Hepatocyte (in vitro differentiated cells): ENCODE data around the gene DDX5. TPM values are rescaled to one million over a fixed set of nuclear protein-coding genes. Genes with fewer than 3 reads are reported as not detected.

Experiments used
- DNase-seq: peaks from one replicate; pipeline ENCODE4 v3.0.0-alpha.2; 2016; ENCODE audit warnings: low spot score
- H2AFZ ChIP-seq: fragments of 200-600 bp; sonication (generic); 2 replicates; pipeline ENCODE4 v1.6.0; 2016; ENCODE audit warnings: antibody characterized with exemption, mild to moderate bottlenecking
- H3K27ac ChIP-seq: fragments of 200-600 bp; sonication (generic); 2 replicates; pipeline ENCODE4 v1.5.1; 2016; ENCODE audit warnings: mild to moderate bottlenecking
- H3K27me3 ChIP-seq: fragments of 200-600 bp; sonication (generic); 2 replicates; pipeline ENCODE4 v1.6.1; 2016
- H3K36me3 ChIP-seq: fragments of 200-600 bp; sonication (generic); replicated peaks from 2 replicates; pipeline ENCODE4 v1.5.1; 2016; ENCODE audit warnings: low read depth; ENCODE audit not compliant: insufficient read depth
- H3K4me1 ChIP-seq: fragments of 200-600 bp; sonication (generic); 2 replicates; pipeline ENCODE4 v1.5.1; 2016; ENCODE audit warnings: mild to moderate bottlenecking, moderate library complexity; ENCODE audit not compliant: insufficient read depth
- H3K4me2 ChIP-seq: fragments of 200-600 bp; sonication (generic); 2 replicates; pipeline ENCODE4 v1.6.0; 2016
- H3K4me3 ChIP-seq: fragments of 200-600 bp; sonication (generic); 2 replicates; pipeline ENCODE4 v1.5.1; 2016; ENCODE audit warnings: mild to moderate bottlenecking
- H3K79me2 ChIP-seq: fragments of 200-600 bp; sonication (generic); 2 replicates; pipeline ENCODE4 v1.6.0; 2017; ENCODE audit warnings: mild to moderate bottlenecking
- H3K9me2 ChIP-seq: fragments of 200-600 bp; sonication (generic); replicated peaks from 2 replicates; pipeline ENCODE4 v1.6.0; 2017; ENCODE audit warnings: mild to moderate bottlenecking; ENCODE audit not compliant: insufficient read depth
- H3K9me3 ChIP-seq: fragments of 200-600 bp; sonication (generic); 2 replicates; pipeline ENCODE4 v1.5.1; 2016; ENCODE audit warnings: low read depth, mild to moderate bottlenecking
- H4K20me1 ChIP-seq: fragments of 200-600 bp; sonication (generic); 2 replicates; pipeline ENCODE4 v1.6.0; 2016; ENCODE audit warnings: mild to moderate bottlenecking; ENCODE audit not compliant: insufficient read depth, poor library complexity, severe bottlenecking
- CTCF ChIP-seq: fragments of 200-600 bp; sonication (generic); IDR thresholded peaks from 2 replicates; pipeline ENCODE4 v1.5.1; 2016; ENCODE audit warnings: antibody characterized with exemption, mild to moderate bottlenecking; ENCODE audit not compliant: poor library complexity
- EZH2 ChIP-seq: fragments of 200-600 bp; sonication (generic); IDR thresholded peaks from 2 replicates; pipeline ENCODE4 v1.6.1; 2016; ENCODE audit warnings: antibody characterized with exemption, mild to moderate bottlenecking, borderline replicate concordance
- EZH2phosphoT487 ChIP-seq: fragments of 200-600 bp; sonication (generic); IDR thresholded peaks from one replicate; pipeline ENCODE4 v1.6.1; 2018; ENCODE audit warnings: antibody characterized with exemption, mild to moderate bottlenecking, low read depth, moderate library complexity; ENCODE audit not compliant: unreplicated experiment, severe bottlenecking
- WGBS: methylation state at CpG from one replicate; pipeline ENCODE4 v1.1.6; 2016; ENCODE audit warnings: low lambda C conversion rate; ENCODE audit errors: missing lambda C conversion rate; 5-methylcytosine and 5-hydroxymethylcytosine counted together
- polyA plus RNA-seq: library from polyadenylated mRNA; unstranded; fragments of >200 nt; fragmentation: Nextera tagmentation; extraction: Ambion mirVana; gene quantifications from 2 replicates; pipeline ENCODE4 v1.2.1, GENCODE V29; 2016
- total RNA-seq: library from RNA; depleted of rRNA; stranded (reverse); fragments of >200 nt; gene quantifications from 2 replicates; pipeline ENCODE4 v1.2.3, GENCODE V29; 2014

DDX5 gene
- total and polyA plus RNA-seq, 2 experiments from 2014 or later: 513 to 786 TPM

- Histone ChIP-seq H4K20me1 (peaks cover 76% of the 10 kb centered on the region), H3K4me1 (peaks cover 13% of the 10 kb centered on the region), H3K27ac (peak overlapping the region; percentile 100), H3K9me2 (no peaks in the 10 kb centered on the region), H3K36me3 (peaks cover 8% of the 10 kb centered on the region), H3K4me3 (peak overlapping the region; percentile 93), H3K9me3 (no peaks in the 10 kb centered on the region), H3K27me3 (no peaks in the 10 kb centered on the region), H3K79me2 (peaks cover 82% of the 10 kb centered on the region), H3K4me2 (peak overlapping the region; percentile 88), H2AFZ (no peak overlapping the region)
- no peak for TF ChIP-seq EZH2
- no peak for TF ChIP-seq EZH2phosphoT487
- no peak for TF ChIP-seq CTCF
- DNase-seq: no peak
- WGBS: 46% methylated on average over 7 of the region's 7 CpGs
Measured at GRCh38 chr17:64503821-64504768, 2.0 kb downstream of the DDX5 start.

GRCh38 chr17:64503341-64503740 is 2.7 kb downstream of the DDX5 start:
- Histone ChIP-seq H3K27me3 (no peaks in the 10 kb centered on the region), H3K36me3 (peaks cover 13% of the 10 kb centered on the region), H3K4me2 (peak overlapping the region; percentile 88), H3K79me2 (peaks cover 77% of the 10 kb centered on the region), H2AFZ (no peak overlapping the region), H3K27ac (peak overlapping the region; percentile 9), H3K4me1 (peaks cover 18% of the 10 kb centered on the region), H4K20me1 (peaks cover 76% of the 10 kb centered on the region), H3K9me2 (no peaks in the 10 kb centered on the region), H3K9me3 (no peaks in the 10 kb centered on the region), H3K4me3 (no peak overlapping the region)
- TF ChIP-seq CTCF (no peak), EZH2phosphoT487 (no peak)
- no peak for DNase-seq
- 87% methylated on average over 5 of the region's 5 CpGs for WGBS

GRCh38 chr17:64502809-64503208 is 3.3 kb downstream of the DDX5 start:
- Histone ChIP-seq H3K27me3 (no peaks in the 10 kb centered on the region), H3K36me3 (peaks cover 13% of the 10 kb centered on the region), H3K27ac (peak overlapping the region; percentile 9), H2AFZ (no peak overlapping the region), H3K9me2 (no peaks in the 10 kb centered on the region), H4K20me1 (peaks cover 75% of the 10 kb centered on the region), H3K4me3 (no peak overlapping the region), H3K4me1 (peaks cover 23% of the 10 kb centered on the region), H3K9me3 (no peaks in the 10 kb centered on the region), H3K79me2 (peaks cover 72% of the 10 kb centered on the region), H3K4me2 (peak overlapping the region; percentile 88)
- TF ChIP-seq EZH2phosphoT487 (no peak), CTCF (no peak), EZH2 (no peak)
- 85% methylated on average over 2 of the region's 2 CpGs for WGBS
- DNase-seq: no peak
